ENCODE data around the gene GLRA3.

Gene GLRA3

DNA sequence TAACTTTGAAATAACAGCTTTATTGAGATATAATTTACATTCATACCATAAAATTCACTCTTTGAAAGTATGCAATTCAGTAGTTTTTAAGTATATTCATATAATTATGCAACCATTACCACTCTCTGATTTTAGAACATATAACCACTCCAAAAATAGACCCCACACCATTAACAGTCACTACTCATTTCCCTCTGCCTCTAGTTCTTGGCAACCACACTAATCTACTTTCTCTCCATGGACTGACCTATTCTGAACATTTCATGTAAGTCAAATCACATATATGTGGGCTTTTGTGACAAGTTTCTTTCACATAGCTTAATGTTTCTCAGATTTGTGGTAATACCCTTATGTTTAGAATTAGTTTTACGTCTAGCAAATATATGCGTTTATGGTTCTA, 19.5 kb upstream of the GLRA3 start:
- no peak for TF ChIP-seq PPARA (CRISPR knock-in tag; IDR thresholded peaks at IDR 0.05; ENCODE audit: borderline replicate concordance)
- no peak for TF ChIP-seq BACH2 (CRISPR knock-in tag; IDR thresholded peaks at IDR 0.05; ENCODE audit: borderline replicate concordance)
- ATAC-seq: no peak

- ATAC-seq: no peak
- no peak for TF ChIP-seq ZNF70 (CRISPR knock-in tag; IDR thresholded peaks at IDR 0.05)
- TF ChIP-seq, protein P1, sequence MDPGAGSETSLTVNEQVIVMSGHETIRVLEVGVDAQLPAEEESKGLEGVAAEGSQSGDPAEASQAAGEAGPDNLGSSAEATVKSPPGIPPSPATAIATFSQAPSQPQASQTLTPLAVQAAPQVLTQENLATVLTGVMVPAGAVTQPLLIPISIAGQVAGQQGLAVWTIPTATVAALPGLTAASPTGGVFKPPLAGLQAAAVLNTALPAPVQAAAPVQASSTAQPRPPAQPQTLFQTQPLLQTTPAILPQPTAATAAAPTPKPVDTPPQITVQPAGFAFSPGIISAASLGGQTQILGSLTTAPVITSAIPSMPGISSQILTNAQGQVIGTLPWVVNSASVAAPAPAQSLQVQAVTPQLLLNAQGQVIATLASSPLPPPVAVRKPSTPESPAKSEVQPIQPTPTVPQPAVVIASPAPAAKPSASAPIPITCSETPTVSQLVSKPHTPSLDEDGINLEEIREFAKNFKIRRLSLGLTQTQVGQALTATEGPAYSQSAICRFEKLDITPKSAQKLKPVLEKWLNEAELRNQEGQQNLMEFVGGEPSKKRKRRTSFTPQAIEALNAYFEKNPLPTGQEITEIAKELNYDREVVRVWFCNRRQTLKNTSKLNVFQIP (CRISPR knock-in tag; IDR thresholded peaks at IDR 0.05; ENCODE audit: borderline replicate concordance, low read depth): no peak
- no peak for TF ChIP-seq CSDC2 (CRISPR knock-in tag; IDR thresholded peaks at IDR 0.05)
- no peak for TF ChIP-seq SNAI2 (CRISPR knock-in tag; IDR thresholded peaks at IDR 0.05)
- no peak for TF ChIP-seq CREB5 (CRISPR knock-in tag; IDR thresholded peaks at IDR 0.05; ENCODE audit: low read depth)
- no peak for TF ChIP-seq ISL1 (CRISPR knock-in tag; IDR thresholded peaks at IDR 0.05)
- TF ChIP-seq TCF4 (CRISPR knock-in tag; IDR thresholded peaks at IDR 0.05; ENCODE audit: borderline replicate concordance): no peak
Measured at GRCh38 chr4:174847801-174848427, 18.9 kb upstream of the GLRA3 start.

GRCh38 chr4:174835536-174835935, 6.5 kb upstream of the GLRA3 start:
- no peak for ATAC-seq
- TF ChIP-seq ZFP3 (CRISPR knock-in tag; IDR thresholded peaks at IDR 0.05) (no peak), TOX (CRISPR knock-in tag; IDR thresholded peaks at IDR 0.05; ENCODE audit: borderline replicate concordance) (no peak), TCF4 (CRISPR knock-in tag; IDR thresholded peaks at IDR 0.05; ENCODE audit: borderline replicate concordance) (no peak), CSDC2 (CRISPR knock-in tag; IDR thresholded peaks at IDR 0.05) (no peak), CREB5 (CRISPR knock-in tag; IDR thresholded peaks at IDR 0.05; ENCODE audit: low read depth) (no peak), CSRNP3 (CRISPR knock-in tag; IDR thresholded peaks at IDR 0.05) (no peak)

GRCh38 chr4:174834477-174834876, 5.4 kb upstream of the GLRA3 start:
- TF ChIP-seq OSR1 (CRISPR knock-in tag; IDR thresholded peaks at IDR 0.05): no peak
- no peak for TF ChIP-seq ZC3H10 (CRISPR knock-in tag; IDR thresholded peaks at IDR 0.05)
- TF ChIP-seq ISL1 (CRISPR knock-in tag; IDR thresholded peaks at IDR 0.05): no peak
- no peak for TF ChIP-seq ZNF8 (CRISPR knock-in tag; IDR thresholded peaks at IDR 0.05)
- no peak for TF ChIP-seq CSRNP3 (CRISPR knock-in tag; IDR thresholded peaks at IDR 0.05)
- no peak for TF ChIP-seq ZFP3 (CRISPR knock-in tag; IDR thresholded peaks at IDR 0.05)
- TF ChIP-seq, protein P1 (CRISPR knock-in tag; IDR thresholded peaks at IDR 0.05; ENCODE audit: borderline replicate concordance, low read depth): no peak
- no peak for TF ChIP-seq ZNF565 (CRISPR knock-in tag; conservative IDR thresholded peaks at IDR 0.05; ENCODE audit: low read depth)
- no peak for TF ChIP-seq TOX (CRISPR knock-in tag; IDR thresholded peaks at IDR 0.05; ENCODE audit: borderline replicate concordance)
- no peak for TF ChIP-seq PPARA (CRISPR knock-in tag; IDR thresholded peaks at IDR 0.05; ENCODE audit: borderline replicate concordance)
- TF ChIP-seq, protein P2, sequence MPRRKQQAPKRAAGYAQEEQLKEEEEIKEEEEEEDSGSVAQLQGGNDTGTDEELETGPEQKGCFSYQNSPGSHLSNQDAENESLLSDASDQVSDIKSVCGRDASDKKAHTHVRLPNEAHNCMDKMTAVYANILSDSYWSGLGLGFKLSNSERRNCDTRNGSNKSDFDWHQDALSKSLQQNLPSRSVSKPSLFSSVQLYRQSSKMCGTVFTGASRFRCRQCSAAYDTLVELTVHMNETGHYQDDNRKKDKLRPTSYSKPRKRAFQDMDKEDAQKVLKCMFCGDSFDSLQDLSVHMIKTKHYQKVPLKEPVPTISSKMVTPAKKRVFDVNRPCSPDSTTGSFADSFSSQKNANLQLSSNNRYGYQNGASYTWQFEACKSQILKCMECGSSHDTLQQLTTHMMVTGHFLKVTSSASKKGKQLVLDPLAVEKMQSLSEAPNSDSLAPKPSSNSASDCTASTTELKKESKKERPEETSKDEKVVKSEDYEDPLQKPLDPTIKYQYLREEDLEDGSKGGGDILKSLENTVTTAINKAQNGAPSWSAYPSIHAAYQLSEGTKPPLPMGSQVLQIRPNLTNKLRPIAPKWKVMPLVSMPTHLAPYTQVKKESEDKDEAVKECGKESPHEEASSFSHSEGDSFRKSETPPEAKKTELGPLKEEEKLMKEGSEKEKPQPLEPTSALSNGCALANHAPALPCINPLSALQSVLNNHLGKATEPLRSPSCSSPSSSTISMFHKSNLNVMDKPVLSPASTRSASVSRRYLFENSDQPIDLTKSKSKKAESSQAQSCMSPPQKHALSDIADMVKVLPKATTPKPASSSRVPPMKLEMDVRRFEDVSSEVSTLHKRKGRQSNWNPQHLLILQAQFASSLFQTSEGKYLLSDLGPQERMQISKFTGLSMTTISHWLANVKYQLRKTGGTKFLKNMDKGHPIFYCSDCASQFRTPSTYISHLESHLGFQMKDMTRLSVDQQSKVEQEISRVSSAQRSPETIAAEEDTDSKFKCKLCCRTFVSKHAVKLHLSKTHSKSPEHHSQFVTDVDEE (CRISPR knock-in tag; IDR thresholded peaks at IDR 0.05): no peak
- TF ChIP-seq TCF4 (CRISPR knock-in tag; IDR thresholded peaks at IDR 0.05; ENCODE audit: borderline replicate concordance): no peak
- TF ChIP-seq ZFP30 (CRISPR knock-in tag; IDR thresholded peaks at IDR 0.05): no peak
- no peak for TF ChIP-seq ZNF70 (CRISPR knock-in tag; IDR thresholded peaks at IDR 0.05)
- no peak for TF ChIP-seq ESRRG (CRISPR knock-in tag; IDR thresholded peaks at IDR 0.05)
- TF ChIP-seq RARB (CRISPR knock-in tag; IDR thresholded peaks at IDR 0.05): no peak
- TF ChIP-seq CSDC2 (CRISPR knock-in tag; IDR thresholded peaks at IDR 0.05): no peak
- ATAC-seq: no peak

All from SK-N-SH treated with all-trans-retinoic acid at 6 μM for 48 hours (cell line).